Activated B cell treated with CpG ODN at 0.5 μM for 24 hours (primary cell): Measurements from ENCODE around the gene NDST1. TPM values are rescaled to one million over a fixed set of nuclear protein-coding genes. Genes with fewer than 3 reads are reported as not detected.

Experiments used
- ATAC-seq: fragments of 200-7000 bp; cut with Tn5 transposase; one replicate; pipeline ENCODE4 v1.10.0; 2021; ENCODE audit warnings: low read depth, mild to moderate bottlenecking, moderate library complexity
- CTCF ChIA-PET: fragments of 350-600 bp; sonication (Branson Sonifier 250); formaldehyde crosslinking; loops from one replicate; lab custom pipeline; 2021; ENCODE audit warnings: antibody characterized with exemption; lab: Charles Lee
- POLR2A ChIA-PET: fragments of 350-600 bp; sonication (Branson Sonifier 250); formaldehyde crosslinking; loops from one replicate; lab custom pipeline; 2021; ENCODE audit warnings: antibody characterized with exemption; lab: Charles Lee
- DNase-seq: peaks from one replicate; pipeline ENCODE4 v3.0.0; 2022
- H3K27ac Mint-ChIP-seq: one replicate; pipeline ENCODE4 v1.8.0; 2020; ENCODE audit warnings: mixed read lengths
- H3K27me3 Mint-ChIP-seq: one replicate; pipeline ENCODE4 v1.8.0; 2021; ENCODE audit warnings: mixed read lengths
- H3K36me3 Mint-ChIP-seq: one replicate; pipeline ENCODE4 v1.8.0; 2021; ENCODE audit warnings: low read depth, mixed read lengths
- H3K4me1 Mint-ChIP-seq: one replicate; pipeline ENCODE4 v1.8.0; 2021; ENCODE audit warnings: mixed read lengths
- H3K4me3 Mint-ChIP-seq: one replicate; pipeline ENCODE4 v1.8.0; 2020; ENCODE audit warnings: mild to moderate bottlenecking, mixed read lengths
- H3K9me3 Mint-ChIP-seq: one replicate; pipeline ENCODE4 v1.8.0; 2020; ENCODE audit warnings: mixed read lengths
- CTCF ChIP-seq: fragments of 200-600 bp; IDR thresholded peaks from one replicate; pipeline ENCODE4 v1.8.0; 2022; ENCODE audit warnings: antibody characterized with exemption, mild to moderate bottlenecking
- intact Hi-C: fragments of 100-400 bp; cut with micrococcal nuclease; formaldehyde crosslinking; loops from one replicate; pipeline ENCODE4 v1.15.1; 2024
- total RNA-seq: library from RNA; stranded (reverse); gene quantifications from 2 replicates; pipeline ENCODE4 v1.2.3, GENCODE V29; 2022

Gene NDST1
- total RNA-seq, 1 donor from 2014 or later, result 8.1 TPM

- no peaks in the 10 kb centered on the region for H3K9me3 Mint-ChIP-seq
- H3K27ac Mint-ChIP-seq, result no peak overlapping the region
- CTCF ChIA-PET, result no interaction called here
- H3K4me1 Mint-ChIP-seq, result peaks cover 7% of the 10 kb centered on the region
- DNase-seq, result no peak
- intact Hi-C loops, result no loop called here
- no peak for TF ChIP-seq CTCF
- POLR2A ChIA-PET, result no interaction called here
- no peak overlapping the region for H3K4me3 Mint-ChIP-seq
- H3K27me3 Mint-ChIP-seq, result no peaks in the 10 kb centered on the region
- no peak for ATAC-seq
- peaks cover 2% of the 10 kb centered on the region for H3K36me3 Mint-ChIP-seq
Measured at GRCh38 chr5:150553911-150554310, 46.0 kb downstream of the NDST1 start.

GRCh38 chr5:150554857-150555256 is 46.9 kb downstream of the NDST1 start:
- H3K27me3 Mint-ChIP-seq, result no peaks in the 10 kb centered on the region
- intact Hi-C loops, result no loop called here
- POLR2A ChIA-PET, result interaction anchor here (0.5 to 0.6 kb wide), 3 partner anchors 84 to 135 kb away, joined by 3 to 4 read pairs (median 4); no protein-coding TSS in a partner anchor
- no peaks in the 10 kb centered on the region for H3K36me3 Mint-ChIP-seq
- no peaks in the 10 kb centered on the region for H3K9me3 Mint-ChIP-seq
- no peak overlapping the region for H3K4me3 Mint-ChIP-seq
- no peak for ATAC-seq
- CTCF ChIA-PET, result no interaction called here
- H3K27ac Mint-ChIP-seq, result no peak overlapping the region
- H3K4me1 Mint-ChIP-seq, result peaks cover 7% of the 10 kb centered on the region
- no peak for TF ChIP-seq CTCF
- DNase-seq, result no peak

- no peak for TF ChIP-seq CTCF
- ATAC-seq, result no peak
- Mint-ChIP-seq H3K36me3 (no peaks in the 10 kb centered on the region), H3K27ac (no peak overlapping the region), H3K4me3 (no peak overlapping the region), H3K9me3 (no peaks in the 10 kb centered on the region), H3K27me3 (no peaks in the 10 kb centered on the region), H3K4me1 (peaks cover 7% of the 10 kb centered on the region)
- CTCF ChIA-PET, result interaction anchor here (1.2 to 10.9 kb wide), 2 partner anchors 11 to 99 kb away, joined by 4 to 122 read pairs; no protein-coding TSS in a partner anchor
- intact Hi-C loops, result no loop called here
- POLR2A ChIA-PET, result no interaction called here
- DNase-seq, result no peak
Measured at GRCh38 chr5:150556106-150556505, 48.2 kb downstream of the NDST1 start.

- no peaks in the 10 kb centered on the region for H3K9me3 Mint-ChIP-seq
- CTCF ChIA-PET, result interaction anchor here (10.9 kb wide), 1 partner anchor 98 kb away, joined by 122 read pairs; no protein-coding TSS in a partner anchor
Measured at GRCh38 chr5:150556859-150557508, 49.1 kb downstream of the NDST1 start.

More at GRCh38 chr5:150556859-150557508, 49.1 kb downstream of the NDST1 start:
- Mint-ChIP-seq H3K36me3 (no peaks in the 10 kb centered on the region), H3K4me1 (peaks cover 7% of the 10 kb centered on the region), H3K4me3 (no peak overlapping the region), H3K27me3 (no peaks in the 10 kb centered on the region), H3K27ac (no peak overlapping the region)
- POLR2A ChIA-PET, result no interaction called here
- intact Hi-C loops, result no loop called here
- ATAC-seq, result no peak
- no peak for TF ChIP-seq CTCF
- DNase-seq, result no peak
